GM10847 (cell line): ENCODE results near the gene RRAS2.

Experiments
- POLR2A ChIP-seq: IDR thresholded peaks from 2 replicates; pipeline ENCODE4 v1.6.1; 2011; ENCODE audit not compliant: insufficient read length; ENCODE audit errors: extremely low read depth

Gene RRAS2

DNA sequence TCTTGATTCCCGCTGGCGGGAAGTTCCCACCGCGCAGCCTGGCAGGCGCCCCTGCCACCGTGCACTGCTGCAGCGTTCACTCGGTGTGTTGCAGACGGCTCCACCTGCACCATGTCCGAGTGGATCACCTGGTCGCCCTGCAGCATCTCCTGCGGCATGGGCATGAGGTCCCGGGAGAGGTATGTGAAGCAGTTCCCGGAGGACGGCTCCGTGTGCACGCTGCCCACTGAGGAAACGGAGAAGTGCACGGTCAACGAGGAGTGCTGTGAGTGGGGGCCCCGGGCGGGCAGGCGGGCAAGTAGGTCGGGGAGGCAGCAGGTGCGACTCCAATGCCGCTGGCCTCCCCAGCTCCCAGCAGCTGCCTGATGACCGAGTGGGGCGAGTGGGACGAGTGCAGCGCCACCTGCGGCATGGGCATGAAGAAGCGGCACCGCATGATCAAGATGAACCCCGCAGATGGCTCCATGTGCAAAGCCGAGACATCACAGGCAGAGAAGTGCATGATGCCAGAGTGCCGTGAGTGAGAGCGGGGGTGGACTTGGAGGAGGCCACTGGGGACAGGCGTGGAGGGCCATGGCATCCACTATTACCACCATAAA is 99.7 kb downstream of the RRAS2 start:
- TF ChIP-seq POLR2A = no peak

DNA sequence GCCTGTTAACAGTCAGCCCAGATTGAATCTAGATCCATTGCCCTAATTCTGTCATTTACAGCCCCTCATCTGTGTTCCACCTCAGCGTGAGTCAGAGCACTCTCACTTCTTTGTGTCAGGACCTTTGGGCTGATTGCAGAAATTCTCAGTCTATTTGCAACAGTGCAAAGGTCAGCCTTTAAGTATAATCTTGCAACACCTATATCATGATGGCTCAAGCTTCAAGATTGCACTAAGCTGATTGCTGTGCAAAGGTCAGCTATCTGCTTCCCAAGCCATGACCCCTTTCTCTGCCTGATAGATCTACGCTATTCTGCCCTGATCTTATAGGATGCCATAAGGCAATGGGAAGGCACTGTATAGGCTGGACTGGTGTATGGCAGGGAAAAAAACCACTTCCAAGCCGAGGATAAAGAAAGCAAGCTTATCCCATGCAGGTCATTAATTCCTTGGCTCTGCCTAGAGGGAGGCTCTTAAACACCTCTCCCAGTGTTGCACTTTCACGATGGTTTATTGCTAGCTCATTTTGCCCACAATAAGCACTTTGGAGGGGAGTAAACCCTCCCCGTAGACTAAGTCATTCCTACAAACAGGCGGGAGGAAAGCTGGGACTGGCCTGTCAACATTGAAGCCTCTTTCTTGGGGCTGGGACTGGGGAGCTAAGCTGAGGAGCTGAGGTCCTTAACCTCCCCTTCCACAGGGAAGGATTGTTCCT is 100.6 kb downstream of the RRAS2 start:
- no peak for TF ChIP-seq POLR2A

GRCh38 chr11:14255238-14255534 is 103.8 kb downstream of the RRAS2 start:
- no peak for TF ChIP-seq POLR2A

GRCh38 chr11:14254533-14255237 is 104.3 kb downstream of the RRAS2 start:
- no peak for TF ChIP-seq POLR2A

DNA sequence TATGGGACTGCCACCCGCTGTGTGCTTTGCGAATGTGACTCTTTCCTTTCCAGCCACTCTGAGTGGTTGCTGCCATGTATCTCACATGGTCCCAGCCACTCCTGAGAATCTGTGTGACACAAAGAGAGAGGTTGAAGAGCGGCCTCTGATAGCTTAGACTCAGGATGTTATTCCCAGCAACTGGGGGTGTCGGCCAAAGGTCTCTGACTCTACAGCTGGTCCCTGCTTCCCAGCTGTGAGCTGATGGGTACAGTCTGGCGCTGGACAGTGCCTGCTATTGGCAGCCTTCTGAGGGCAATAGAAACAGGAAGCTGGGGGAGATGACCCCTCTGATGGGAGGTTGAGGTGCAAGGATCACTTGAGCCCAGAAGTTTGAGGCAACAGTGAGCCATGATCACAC is 105.1 kb downstream of the RRAS2 start:
- no peak for TF ChIP-seq POLR2A

DNA sequence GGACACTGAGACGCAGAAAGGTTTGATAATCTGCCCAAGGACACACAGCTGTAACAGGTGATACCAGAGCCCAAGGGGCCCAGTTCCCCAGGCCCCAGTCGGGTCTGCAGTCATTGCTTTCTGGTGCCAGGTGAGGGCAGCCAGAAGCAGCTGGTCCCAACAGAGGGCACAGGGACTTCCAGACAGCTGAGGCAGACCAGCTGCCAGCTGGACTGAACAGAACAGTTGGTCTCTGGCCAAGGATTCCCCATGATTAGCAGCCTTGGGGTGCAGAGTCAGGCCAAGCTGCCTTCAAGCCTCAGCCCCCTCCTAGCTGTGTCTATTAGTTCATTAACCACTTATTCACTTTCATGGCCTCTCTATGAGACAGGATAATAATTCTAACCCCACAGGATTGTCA is 105.6 kb downstream of the RRAS2 start:
- no peak for TF ChIP-seq POLR2A

DNA sequence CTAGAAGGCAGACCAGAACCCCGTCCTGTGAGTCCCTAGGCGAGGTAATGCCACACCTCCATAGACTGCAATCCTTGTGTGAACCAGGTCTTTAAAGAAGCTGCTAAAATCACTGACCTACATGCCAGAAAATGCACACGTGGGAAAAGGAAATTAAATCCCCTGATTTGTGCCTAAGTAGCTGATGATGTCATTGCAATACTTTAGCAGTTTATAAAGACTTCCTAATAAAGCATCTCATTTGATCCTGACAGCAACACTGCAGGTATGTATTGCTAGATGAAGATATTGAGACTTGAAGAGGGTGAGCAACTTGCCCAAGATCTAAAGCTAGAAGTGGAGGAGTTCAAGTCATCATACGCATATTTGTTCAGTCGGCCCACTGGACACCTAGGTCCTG is 107.2 kb downstream of the RRAS2 start:
- TF ChIP-seq POLR2A = no peak

DNA sequence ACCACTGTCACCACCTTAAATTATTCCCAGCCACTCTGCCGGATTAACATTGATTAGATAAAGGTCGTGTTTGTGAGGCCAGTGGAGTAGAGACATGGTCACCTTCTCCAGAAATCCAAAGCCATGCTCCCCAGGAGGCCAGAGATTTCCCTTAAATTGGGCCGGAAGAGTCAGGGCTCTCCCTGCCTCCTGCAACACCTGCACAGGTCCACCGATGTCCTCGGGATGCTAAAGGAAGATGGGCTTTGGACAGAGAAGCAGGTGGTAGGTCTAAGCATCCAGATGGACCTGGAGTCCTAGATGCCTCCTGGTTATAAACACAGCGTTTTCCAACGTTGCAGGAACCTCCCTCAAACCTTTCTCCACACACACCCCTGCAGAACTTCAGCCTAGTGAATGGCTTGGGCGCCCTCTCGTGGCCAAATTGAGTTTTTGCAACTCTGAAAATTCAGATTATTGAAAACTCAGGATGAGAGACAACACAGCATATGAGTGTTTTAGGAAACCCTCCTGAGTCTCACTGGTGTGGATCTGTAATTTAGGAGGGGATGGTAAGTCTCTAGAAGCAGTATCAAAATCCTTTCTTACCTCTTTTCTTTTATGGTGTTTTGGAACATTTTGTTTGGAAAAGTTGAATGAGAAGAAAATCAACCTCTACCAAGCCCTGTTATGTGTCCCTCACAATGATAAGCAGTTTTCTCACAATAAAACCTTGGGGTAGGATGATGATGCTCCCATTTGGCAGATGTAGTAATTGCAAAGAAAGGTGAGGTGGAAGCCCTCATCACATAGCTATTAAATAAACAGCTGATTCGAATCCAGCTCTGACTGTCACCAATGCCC is 109.6 kb downstream of the RRAS2 start:
- no peak for TF ChIP-seq POLR2A

- no peak for TF ChIP-seq POLR2A
Observed at GRCh38 chr11:14248580-14248981, 110.4 kb downstream of the RRAS2 start.

DNA sequence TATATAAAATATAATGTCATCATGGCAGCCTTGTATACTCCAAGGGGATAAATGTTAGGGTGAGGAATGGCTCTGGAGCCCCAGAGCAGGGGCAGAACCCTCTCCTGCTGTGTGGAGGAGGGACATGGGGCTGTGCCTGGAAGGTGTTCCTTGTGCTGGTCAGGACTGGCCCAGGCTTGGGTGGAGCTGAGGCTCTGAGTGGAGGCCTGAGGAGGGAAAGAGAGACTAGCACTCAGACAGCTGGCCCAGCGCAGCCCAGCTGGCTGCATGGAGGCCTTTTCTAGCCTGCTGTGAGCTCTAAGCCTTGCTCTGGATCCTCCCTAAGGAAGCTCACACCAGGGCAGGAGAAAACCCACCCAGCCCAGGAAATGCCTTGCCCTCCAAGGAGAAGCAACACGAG is 113.5 kb downstream of the RRAS2 start:
- no peak for TF ChIP-seq POLR2A

DNA sequence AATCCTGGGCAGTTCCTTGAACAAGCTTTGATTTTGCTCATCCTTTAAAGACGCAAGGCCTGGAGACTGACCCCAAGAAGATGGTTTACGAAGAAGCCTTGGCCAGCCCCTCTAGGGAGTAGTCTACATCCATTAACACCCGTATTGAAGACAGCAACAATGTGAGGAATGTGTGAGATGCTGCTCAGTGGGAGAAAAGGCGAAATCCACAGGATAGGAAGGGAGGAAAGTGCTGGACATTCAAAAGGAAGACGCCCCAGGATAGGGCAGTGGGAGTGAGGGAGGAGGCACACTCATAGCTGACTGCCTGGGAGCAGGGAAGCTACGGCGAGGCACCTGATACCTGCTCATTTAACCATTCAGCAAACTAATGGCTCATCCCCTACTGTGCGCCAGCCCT is 114.1 kb downstream of the RRAS2 start:
- no peak for TF ChIP-seq POLR2A

DNA sequence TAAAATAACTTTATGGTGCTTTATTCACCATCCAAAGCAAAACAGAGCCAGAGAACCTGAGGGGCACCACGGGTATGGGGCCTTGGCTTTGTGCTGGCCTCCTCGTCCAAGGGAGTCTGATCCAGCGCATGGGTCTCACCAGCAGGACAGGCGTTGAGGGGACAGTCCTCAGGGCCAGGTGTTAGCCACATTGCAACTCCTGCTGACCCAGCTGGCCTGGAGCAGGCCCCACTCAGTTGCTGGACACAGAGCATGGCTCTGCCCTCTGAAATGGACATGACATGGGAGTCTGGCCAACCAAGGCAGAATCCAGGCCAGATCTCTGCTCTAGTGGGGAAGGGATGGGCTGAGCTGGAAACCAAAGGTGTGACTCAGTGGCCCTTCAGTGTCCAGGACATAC is 116.2 kb downstream of the RRAS2 start:
- no peak for TF ChIP-seq POLR2A

- no peak for TF ChIP-seq POLR2A
Observed at GRCh38 chr11:14242187-14242586, 116.8 kb downstream of the RRAS2 start.

GRCh38 chr11:14240951-14241350 is 118.0 kb downstream of the RRAS2 start:
- TF ChIP-seq POLR2A = no peak

GRCh38 chr11:14240221-14240620 is 118.8 kb downstream of the RRAS2 start:
- TF ChIP-seq POLR2A = no peak

DNA sequence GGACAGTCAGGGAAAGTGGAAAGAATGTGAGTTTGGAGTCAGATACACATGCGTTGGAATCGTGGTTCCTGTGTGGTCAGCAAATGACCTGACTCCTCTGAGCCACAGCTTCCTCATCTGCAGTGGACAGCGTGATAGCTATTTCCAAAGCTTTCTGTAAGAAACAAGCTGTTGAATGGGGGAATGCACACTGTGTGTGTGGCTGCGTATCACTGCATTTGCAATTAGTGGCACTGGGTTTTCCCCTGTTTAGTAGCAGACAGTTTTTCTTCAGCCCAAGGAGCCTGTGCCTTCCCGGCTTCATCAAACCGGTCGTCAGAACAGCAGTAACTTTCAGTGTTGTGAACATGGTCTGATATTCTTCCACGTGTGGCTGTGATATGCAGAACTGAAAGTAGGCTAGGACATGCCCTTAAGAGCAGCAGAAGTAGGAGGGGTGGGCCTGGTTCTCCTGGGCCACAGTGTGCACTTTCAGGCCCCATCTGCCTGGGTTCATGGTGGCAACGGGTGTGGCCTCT is 121.5 kb downstream of the RRAS2 start:
- TF ChIP-seq POLR2A = no peak

GRCh38 chr11:14235701-14236100 is 123.3 kb downstream of the RRAS2 start:
- no peak for TF ChIP-seq POLR2A
